ENCODE results near the gene NF2.

Gene NF2

DNA sequence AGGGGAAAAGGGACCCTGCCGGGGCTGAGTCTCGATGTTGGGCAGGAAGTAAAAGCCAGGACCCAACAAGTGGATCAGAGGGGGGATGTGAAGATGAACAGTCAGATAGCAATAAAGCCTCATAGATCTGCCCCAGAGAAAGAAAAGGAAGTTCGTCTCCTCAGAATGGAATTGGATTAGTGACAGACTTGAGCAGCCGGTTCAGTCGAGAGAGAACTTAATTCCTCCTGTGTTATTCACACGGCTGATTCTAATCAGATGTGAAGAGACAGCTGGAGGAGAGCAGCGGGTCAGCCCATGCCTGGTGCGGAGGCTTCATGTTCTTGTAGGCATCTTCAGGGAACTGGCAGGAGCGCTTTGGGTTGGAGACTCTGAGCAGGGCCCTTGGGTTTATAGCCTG, 87.0 kb downstream of the NF2 start:
- Histone ChIP-seq H3K79me2 (ENCODE audit: low read length) (no peaks in the 10 kb centered on the region), H3K36me3 (replicated peaks; ENCODE audit: low read depth, low read length) (peaks cover 8% of the 10 kb centered on the region), H2AFZ (ENCODE audit: low read depth, low read length) (no peak overlapping the region), H3K4me2 (ENCODE audit: low read length) (no peak overlapping the region), H3K9ac (ENCODE audit: low read length) (no peak overlapping the region), H4K20me1 (ENCODE audit: insufficient read depth, low read length) (peaks cover 6% of the 10 kb centered on the region; the same call in 1 of the 2 replicates), H3K9me3 (ENCODE audit: insufficient read depth, low read length) (no peaks in the 10 kb centered on the region), H3K27ac (ENCODE audit: low read length) (no peak overlapping the region), H3K4me3 (ENCODE audit: low read length) (no peak overlapping the region), H3K4me1 (ENCODE audit: low read length) (no peaks in the 10 kb centered on the region), H3K27me3 (ENCODE audit: low read depth, low read length) (no peaks in the 10 kb centered on the region)
- no peak for TF ChIP-seq EZH2phosphoT487 (IDR thresholded peaks at IDR 0.05; ENCODE audit: low read depth)
- no peak for TF ChIP-seq CTCF (IDR thresholded peaks at IDR 0.05; ENCODE audit: low read depth, low read length)

GRCh38 chr22:29691636-29692326, 88.3 kb downstream of the NF2 start:
- H3K9me3 ChIP-seq (ENCODE audit: insufficient read depth, low read length): no peaks in the 10 kb centered on the region
- H3K36me3 ChIP-seq (replicated peaks; ENCODE audit: low read depth, low read length): peaks cover 5% of the 10 kb centered on the region
- TF ChIP-seq EZH2phosphoT487 (IDR thresholded peaks at IDR 0.05; ENCODE audit: low read depth) (no peak), CTCF (IDR thresholded peaks at IDR 0.05; ENCODE audit: low read depth, low read length) (no peak)
- H4K20me1 ChIP-seq (ENCODE audit: insufficient read depth, low read length): peaks cover 6% of the 10 kb centered on the region; the same call in 1 of the 2 replicates
- H3K4me2 ChIP-seq (ENCODE audit: low read length): no peak overlapping the region
- no peaks in the 10 kb centered on the region for H3K27me3 ChIP-seq (ENCODE audit: low read depth, low read length)
- H3K79me2 ChIP-seq (ENCODE audit: low read length): no peaks in the 10 kb centered on the region
- no peaks in the 10 kb centered on the region for H3K4me1 ChIP-seq (ENCODE audit: low read length)
- no peak overlapping the region for H3K27ac ChIP-seq (ENCODE audit: low read length)
- no peak overlapping the region for H3K4me3 ChIP-seq (ENCODE audit: low read length)
- H3K9ac ChIP-seq (ENCODE audit: low read length): no peak overlapping the region
- H2AFZ ChIP-seq (ENCODE audit: low read depth, low read length): no peak overlapping the region

DNA sequence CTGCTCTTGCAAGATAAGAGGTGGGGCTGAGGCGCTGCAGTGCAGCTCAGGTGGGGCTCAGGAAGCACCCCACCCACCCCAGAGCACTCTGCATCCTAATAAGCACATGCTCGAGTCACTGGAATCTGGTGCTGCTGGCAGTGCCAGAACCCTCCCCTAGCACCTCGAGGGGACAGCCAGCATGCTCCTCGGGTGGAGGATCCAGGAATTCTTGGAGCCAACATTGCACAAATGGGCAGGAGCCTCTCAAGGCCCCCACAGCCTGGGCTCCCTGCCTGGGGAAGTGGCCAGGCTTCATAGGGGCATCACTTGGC, 88.9 kb downstream of the NF2 start:
- H3K27ac ChIP-seq (ENCODE audit: low read length): no peak overlapping the region
- no peaks in the 10 kb centered on the region for H3K79me2 ChIP-seq (ENCODE audit: low read length)
- H4K20me1 ChIP-seq (ENCODE audit: insufficient read depth, low read length): peaks cover 6% of the 10 kb centered on the region; the same call in 1 of the 2 replicates
- no peak overlapping the region for H2AFZ ChIP-seq (ENCODE audit: low read depth, low read length)
- H3K9me3 ChIP-seq (ENCODE audit: insufficient read depth, low read length): no peaks in the 10 kb centered on the region
- H3K4me3 ChIP-seq (ENCODE audit: low read length): no peak overlapping the region
- H3K9ac ChIP-seq (ENCODE audit: low read length): no peak overlapping the region
- TF ChIP-seq EZH2phosphoT487 (IDR thresholded peaks at IDR 0.05; ENCODE audit: low read depth): no peak
- TF ChIP-seq CTCF (IDR thresholded peaks at IDR 0.05; ENCODE audit: low read depth, low read length): no peak
- H3K4me2 ChIP-seq (ENCODE audit: low read length): no peak overlapping the region
- H3K36me3 ChIP-seq (replicated peaks; ENCODE audit: low read depth, low read length): peaks cover 7% of the 10 kb centered on the region
- no peaks in the 10 kb centered on the region for H3K4me1 ChIP-seq (ENCODE audit: low read length)
- H3K27me3 ChIP-seq (ENCODE audit: low read depth, low read length): no peaks in the 10 kb centered on the region

DNA sequence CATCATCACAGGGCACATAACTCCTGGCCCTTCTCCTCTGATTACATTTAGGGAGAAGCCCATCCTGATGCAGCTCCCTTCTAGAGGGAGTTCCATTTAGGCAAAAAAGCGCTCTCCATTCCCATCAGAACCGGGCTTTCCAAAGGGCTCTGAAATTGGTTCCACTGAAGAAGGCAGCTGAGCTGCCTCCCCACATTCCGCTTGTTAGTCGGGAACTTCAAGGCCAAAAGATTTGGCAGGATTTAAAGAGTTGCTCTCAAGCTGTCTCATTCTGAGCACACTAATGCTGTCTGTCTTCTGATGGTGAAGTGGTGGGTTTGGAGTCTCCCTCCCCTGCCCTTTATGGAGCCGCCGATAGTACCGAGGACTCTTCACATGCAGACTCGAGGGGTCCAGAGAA, 89.7 kb downstream of the NF2 start:
- no peaks in the 10 kb centered on the region for H3K79me2 ChIP-seq (ENCODE audit: low read length)

More for the DNA sequence above, 89.7 kb downstream of the NF2 start:
- no peak overlapping the region for H2AFZ ChIP-seq (ENCODE audit: low read depth, low read length)
- no peak overlapping the region for H3K27ac ChIP-seq (ENCODE audit: low read length)
- no peak for TF ChIP-seq EZH2phosphoT487 (IDR thresholded peaks at IDR 0.05; ENCODE audit: low read depth)
- no peak for TF ChIP-seq CTCF (IDR thresholded peaks at IDR 0.05; ENCODE audit: low read depth, low read length)
- no peak overlapping the region for H3K4me2 ChIP-seq (ENCODE audit: low read length)
- peaks cover 8% of the 10 kb centered on the region for H3K36me3 ChIP-seq (replicated peaks; ENCODE audit: low read depth, low read length)
- H3K27me3 ChIP-seq (ENCODE audit: low read depth, low read length): no peaks in the 10 kb centered on the region
- H3K4me3 ChIP-seq (ENCODE audit: low read length): no peak overlapping the region
- no peaks in the 10 kb centered on the region for H3K9me3 ChIP-seq (ENCODE audit: insufficient read depth, low read length)
- H3K9ac ChIP-seq (ENCODE audit: low read length): no peak overlapping the region
- H4K20me1 ChIP-seq (ENCODE audit: insufficient read depth, low read length): peaks cover 6% of the 10 kb centered on the region; the same call in 1 of the 2 replicates
- H3K4me1 ChIP-seq (ENCODE audit: low read length): no peaks in the 10 kb centered on the region

Data from OCI-LY3 (cell line).